HL-60 (cell line): ENCODE measurements around the gene ANLN.
"Not testable (repeated sequence)": the region's sequence is repeated elsewhere in the genome, so short reads cannot be mapped to it uniquely, and the experiment has no call there.

ENCODE experiments used
- DNase-seq, 2 experiments: peaks; one replicate each; pipeline ENCODE4 v3.0.0-alpha.2; 2010 to 2020; ENCODE audit warnings: low read depth in 1 of 2, low spot score in 1 of 2
- H3K27ac ChIP-seq: fragments of 250-450 bp; sonication (Bioruptor Pico); replicated peaks from 2 replicates; pipeline ENCODE4 v1.5.1; 2020; ENCODE audit warnings: mild to moderate bottlenecking, moderate library complexity
- H3K27me3 ChIP-seq: fragments of 250-450 bp; sonication (Bioruptor Pico); 2 replicates; pipeline ENCODE4 v1.5.1; 2021; ENCODE audit warnings: mild to moderate bottlenecking, moderate library complexity; ENCODE audit not compliant: insufficient read depth, poor library complexity, severe bottlenecking
- H3K4me3 ChIP-seq: replicated peaks from 2 replicates; pipeline ENCODE4 v1.5.1; 2011; ENCODE audit warnings: mild to moderate bottlenecking, control low read depth, low read length; ENCODE audit not compliant: insufficient read depth
- GABPA ChIP-seq: IDR thresholded peaks from 2 replicates; pipeline ENCODE4 v1.6.1; 2012; ENCODE audit warnings: low read depth
- POLR2AphosphoS5 ChIP-seq: IDR thresholded peaks from 2 replicates; pipeline ENCODE4 v1.6.1; 2012; ENCODE audit warnings: low read depth
- REST ChIP-seq: IDR thresholded peaks from 2 replicates; pipeline ENCODE4 v1.6.1; 2012; ENCODE audit warnings: low read depth; ENCODE audit not compliant: insufficient replicate concordance
- SPI1 ChIP-seq: IDR thresholded peaks from 2 replicates; pipeline ENCODE4 v1.6.1; 2012; ENCODE audit warnings: low read depth, mild to moderate bottlenecking, borderline replicate concordance
- TF ChIP-seq, protein P1 (sequence below): IDR thresholded peaks from one replicate; pipeline ENCODE4 v1.5.1; 2011; ENCODE audit warnings: low read length, control low read depth, inconsistent platforms; ENCODE audit not compliant: insufficient read depth

Gene ANLN

DNA sequence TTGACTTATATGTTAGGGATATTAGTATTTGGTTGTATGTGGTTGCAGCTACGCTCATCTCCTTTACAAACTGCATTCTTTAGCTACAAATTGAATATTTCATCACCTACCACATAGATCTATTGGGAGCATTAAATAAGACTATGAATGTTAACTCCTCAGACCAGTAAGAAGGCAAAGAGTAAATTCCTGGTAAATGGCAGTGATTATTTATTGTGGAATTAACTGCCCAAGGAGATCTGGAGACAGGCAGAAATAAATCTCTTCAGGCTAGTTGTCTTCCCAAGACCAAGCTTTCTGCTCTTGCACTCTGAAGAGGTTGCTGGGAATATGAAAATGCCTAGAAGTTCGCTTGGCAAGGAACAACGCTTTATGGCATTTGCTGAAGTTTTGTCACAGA, 74.6 kb downstream of the ANLN start:
- H3K27ac ChIP-seq = no peak overlapping the region
- H3K27me3 ChIP-seq = no peaks in the 10 kb centered on the region
- DNase-seq = no peak
- TF ChIP-seq GABPA (no peak), SPI1 (no peak), REST (no peak), POLR2AphosphoS5 (no peak)
- TF ChIP-seq, protein P1, sequence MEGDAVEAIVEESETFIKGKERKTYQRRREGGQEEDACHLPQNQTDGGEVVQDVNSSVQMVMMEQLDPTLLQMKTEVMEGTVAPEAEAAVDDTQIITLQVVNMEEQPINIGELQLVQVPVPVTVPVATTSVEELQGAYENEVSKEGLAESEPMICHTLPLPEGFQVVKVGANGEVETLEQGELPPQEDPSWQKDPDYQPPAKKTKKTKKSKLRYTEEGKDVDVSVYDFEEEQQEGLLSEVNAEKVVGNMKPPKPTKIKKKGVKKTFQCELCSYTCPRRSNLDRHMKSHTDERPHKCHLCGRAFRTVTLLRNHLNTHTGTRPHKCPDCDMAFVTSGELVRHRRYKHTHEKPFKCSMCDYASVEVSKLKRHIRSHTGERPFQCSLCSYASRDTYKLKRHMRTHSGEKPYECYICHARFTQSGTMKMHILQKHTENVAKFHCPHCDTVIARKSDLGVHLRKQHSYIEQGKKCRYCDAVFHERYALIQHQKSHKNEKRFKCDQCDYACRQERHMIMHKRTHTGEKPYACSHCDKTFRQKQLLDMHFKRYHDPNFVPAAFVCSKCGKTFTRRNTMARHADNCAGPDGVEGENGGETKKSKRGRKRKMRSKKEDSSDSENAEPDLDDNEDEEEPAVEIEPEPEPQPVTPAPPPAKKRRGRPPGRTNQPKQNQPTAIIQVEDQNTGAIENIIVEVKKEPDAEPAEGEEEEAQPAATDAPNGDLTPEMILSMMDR = no peak
- no peak overlapping the region for H3K4me3 ChIP-seq

- DNase-seq, H3K4me3 ChIP-seq, H3K27ac ChIP-seq, H3K27me3 ChIP-seq: not testable (repeated sequence)
Measured at GRCh38 chr7:36466001-36466400, 76.3 kb downstream of the ANLN start.

GRCh38 chr7:36468370-36469101, 78.9 kb downstream of the ANLN start:
- Histone ChIP-seq H3K27me3 (no peaks in the 10 kb centered on the region), H3K27ac (no peak overlapping the region), H3K4me3 (no peak overlapping the region)
- TF ChIP-seq REST (no peak), SPI1 (no peak), POLR2AphosphoS5 (no peak), GABPA (no peak)
- TF ChIP-seq, protein P1 = no peak
- no peak for DNase-seq

DNA sequence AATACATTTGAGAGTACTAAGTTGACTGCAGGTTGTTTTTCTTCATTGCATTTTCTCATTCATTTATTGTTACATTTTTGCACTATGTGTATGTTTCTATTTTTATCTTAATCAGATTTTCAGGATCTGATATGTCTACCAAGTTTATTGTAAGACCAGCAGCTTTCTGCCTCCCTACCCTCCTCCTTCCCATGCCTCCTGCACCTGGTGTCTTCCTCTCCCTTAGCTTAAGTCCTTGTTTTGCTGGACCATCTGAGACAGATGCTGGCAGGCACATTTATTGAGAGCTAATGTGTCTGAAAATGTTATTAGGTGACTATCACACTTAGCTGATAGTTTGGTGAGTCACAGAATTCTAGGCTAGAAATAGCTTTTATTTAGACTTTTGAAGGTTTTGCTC, 79.6 kb downstream of the ANLN start:
- H3K27ac ChIP-seq = no peak overlapping the region
- no peak for DNase-seq

More for the DNA sequence above, 79.6 kb downstream of the ANLN start:
- no peak for TF ChIP-seq REST
- H3K27me3 ChIP-seq = no peaks in the 10 kb centered on the region
- H3K4me3 ChIP-seq = no peak overlapping the region
